Hepatocyte (in vitro differentiated cells): Measurements from ENCODE around the gene ITPRID1. TPM values are rescaled to one million over a fixed set of nuclear protein-coding genes. Genes with fewer than 3 reads are reported as not detected.

Experiments
- DNase-seq: peaks from one replicate; pipeline ENCODE4 v3.0.0-alpha.2; 2016; ENCODE audit warnings: low spot score
- H2AFZ ChIP-seq: fragments of 200-600 bp; sonication (generic); 2 replicates; pipeline ENCODE4 v1.6.0; 2016; ENCODE audit warnings: antibody characterized with exemption, mild to moderate bottlenecking
- H3K27ac ChIP-seq: fragments of 200-600 bp; sonication (generic); 2 replicates; pipeline ENCODE4 v1.5.1; 2016; ENCODE audit warnings: mild to moderate bottlenecking
- H3K27me3 ChIP-seq: fragments of 200-600 bp; sonication (generic); 2 replicates; pipeline ENCODE4 v1.6.1; 2016
- H3K36me3 ChIP-seq: fragments of 200-600 bp; sonication (generic); replicated peaks from 2 replicates; pipeline ENCODE4 v1.5.1; 2016; ENCODE audit warnings: low read depth; ENCODE audit not compliant: insufficient read depth
- H3K4me1 ChIP-seq: fragments of 200-600 bp; sonication (generic); 2 replicates; pipeline ENCODE4 v1.5.1; 2016; ENCODE audit warnings: mild to moderate bottlenecking, moderate library complexity; ENCODE audit not compliant: insufficient read depth
- H3K4me2 ChIP-seq: fragments of 200-600 bp; sonication (generic); 2 replicates; pipeline ENCODE4 v1.6.0; 2016
- H3K4me3 ChIP-seq: fragments of 200-600 bp; sonication (generic); 2 replicates; pipeline ENCODE4 v1.5.1; 2016; ENCODE audit warnings: mild to moderate bottlenecking
- H3K79me2 ChIP-seq: fragments of 200-600 bp; sonication (generic); 2 replicates; pipeline ENCODE4 v1.6.0; 2017; ENCODE audit warnings: mild to moderate bottlenecking
- H3K9me2 ChIP-seq: fragments of 200-600 bp; sonication (generic); replicated peaks from 2 replicates; pipeline ENCODE4 v1.6.0; 2017; ENCODE audit warnings: mild to moderate bottlenecking; ENCODE audit not compliant: insufficient read depth
- H3K9me3 ChIP-seq: fragments of 200-600 bp; sonication (generic); 2 replicates; pipeline ENCODE4 v1.5.1; 2016; ENCODE audit warnings: low read depth, mild to moderate bottlenecking
- H4K20me1 ChIP-seq: fragments of 200-600 bp; sonication (generic); 2 replicates; pipeline ENCODE4 v1.6.0; 2016; ENCODE audit warnings: mild to moderate bottlenecking; ENCODE audit not compliant: insufficient read depth, poor library complexity, severe bottlenecking
- CTCF ChIP-seq: fragments of 200-600 bp; sonication (generic); IDR thresholded peaks from 2 replicates; pipeline ENCODE4 v1.5.1; 2016; ENCODE audit warnings: antibody characterized with exemption, mild to moderate bottlenecking; ENCODE audit not compliant: poor library complexity
- EZH2 ChIP-seq: fragments of 200-600 bp; sonication (generic); IDR thresholded peaks from 2 replicates; pipeline ENCODE4 v1.6.1; 2016; ENCODE audit warnings: antibody characterized with exemption, mild to moderate bottlenecking, borderline replicate concordance
- EZH2phosphoT487 ChIP-seq: fragments of 200-600 bp; sonication (generic); IDR thresholded peaks from one replicate; pipeline ENCODE4 v1.6.1; 2018; ENCODE audit warnings: antibody characterized with exemption, mild to moderate bottlenecking, low read depth, moderate library complexity; ENCODE audit not compliant: unreplicated experiment, severe bottlenecking
- WGBS: methylation state at CpG from one replicate; pipeline ENCODE4 v1.1.6; 2016; ENCODE audit warnings: low lambda C conversion rate; ENCODE audit errors: missing lambda C conversion rate; 5-methylcytosine and 5-hydroxymethylcytosine counted together
- polyA plus RNA-seq: library from polyadenylated mRNA; unstranded; fragments of >200 nt; fragmentation: Nextera tagmentation; extraction: Ambion mirVana; gene quantifications from 2 replicates; pipeline ENCODE4 v1.2.1, GENCODE V29; 2016
- total RNA-seq: library from RNA; depleted of rRNA; stranded (reverse); fragments of >200 nt; gene quantifications from 2 replicates; pipeline ENCODE4 v1.2.3, GENCODE V29; 2014

ITPRID1 gene
- total and polyA plus RNA-seq, 2 experiments from 2014 or later: 0.06 TPM; not detected in 1

GRCh38 chr7:31692871-31693270 is 179.0 kb downstream of the ITPRID1 start:
- H3K9me2 ChIP-seq: no peaks in the 10 kb centered on the region
- H3K4me3 ChIP-seq: no peak overlapping the region
- no peaks in the 10 kb centered on the region for H3K4me1 ChIP-seq
- H3K79me2 ChIP-seq: no peaks in the 10 kb centered on the region
- H4K20me1 ChIP-seq: no peaks in the 10 kb centered on the region
- no peak overlapping the region for H2AFZ ChIP-seq
- TF ChIP-seq EZH2phosphoT487: no peak
- TF ChIP-seq EZH2: no peak
- no peak for TF ChIP-seq CTCF
- H3K4me2 ChIP-seq: no peak overlapping the region
- H3K27ac ChIP-seq: no peak overlapping the region
- DNase-seq: no peak
- peaks cover 8% of the 10 kb centered on the region for H3K27me3 ChIP-seq
- WGBS: 50% methylated on average over 2 of the region's 2 CpGs
- no peaks in the 10 kb centered on the region for H3K36me3 ChIP-seq
- no peaks in the 10 kb centered on the region for H3K9me3 ChIP-seq

GRCh38 chr7:31695859-31696614 is 182.1 kb downstream of the ITPRID1 start:
- Histone ChIP-seq H3K36me3 (no peaks in the 10 kb centered on the region), H3K27me3 (peaks cover 3% of the 10 kb centered on the region), H3K4me2 (no peak overlapping the region), H3K79me2 (no peaks in the 10 kb centered on the region), H3K4me1 (no peaks in the 10 kb centered on the region), H3K9me2 (no peaks in the 10 kb centered on the region), H4K20me1 (no peaks in the 10 kb centered on the region), H3K27ac (no peak overlapping the region), H3K9me3 (no peaks in the 10 kb centered on the region), H3K4me3 (no peak overlapping the region), H2AFZ (no peak overlapping the region)
- DNase-seq: no peak
- no peak for TF ChIP-seq CTCF
- no peak for TF ChIP-seq EZH2phosphoT487
- no peak for TF ChIP-seq EZH2
- WGBS: 77% methylated on average over 6 of the region's 6 CpGs

- Histone ChIP-seq H3K79me2 (no peaks in the 10 kb centered on the region), H3K36me3 (no peaks in the 10 kb centered on the region), H3K9me2 (no peaks in the 10 kb centered on the region), H3K4me3 (no peak overlapping the region), H3K9me3 (no peaks in the 10 kb centered on the region), H2AFZ (no peak overlapping the region), H3K27me3 (peaks cover 3% of the 10 kb centered on the region), H3K4me2 (no peak overlapping the region), H3K4me1 (no peaks in the 10 kb centered on the region), H4K20me1 (no peaks in the 10 kb centered on the region), H3K27ac (no peak overlapping the region)
- TF ChIP-seq EZH2phosphoT487: no peak
- no peak for TF ChIP-seq CTCF
- TF ChIP-seq EZH2: no peak
- WGBS: 73% methylated on average over 2 of the region's 2 CpGs
- DNase-seq: no peak
These were observed 185.2 kb downstream of the ITPRID1 start for GRCh38 chr7:31699050-31699449.
